ENCODE data around the gene NDUFB11.

Gene NDUFB11

GRCh38 chrX:47174846-47175587, 30.5 kb upstream of the NDUFB11 start:
- DNase-seq (ENCODE audit: low read depth), result no peak

GRCh38 chrX:47174376-47174775, 29.9 kb upstream of the NDUFB11 start:
- no peak for DNase-seq (ENCODE audit: low read depth)

DNA sequence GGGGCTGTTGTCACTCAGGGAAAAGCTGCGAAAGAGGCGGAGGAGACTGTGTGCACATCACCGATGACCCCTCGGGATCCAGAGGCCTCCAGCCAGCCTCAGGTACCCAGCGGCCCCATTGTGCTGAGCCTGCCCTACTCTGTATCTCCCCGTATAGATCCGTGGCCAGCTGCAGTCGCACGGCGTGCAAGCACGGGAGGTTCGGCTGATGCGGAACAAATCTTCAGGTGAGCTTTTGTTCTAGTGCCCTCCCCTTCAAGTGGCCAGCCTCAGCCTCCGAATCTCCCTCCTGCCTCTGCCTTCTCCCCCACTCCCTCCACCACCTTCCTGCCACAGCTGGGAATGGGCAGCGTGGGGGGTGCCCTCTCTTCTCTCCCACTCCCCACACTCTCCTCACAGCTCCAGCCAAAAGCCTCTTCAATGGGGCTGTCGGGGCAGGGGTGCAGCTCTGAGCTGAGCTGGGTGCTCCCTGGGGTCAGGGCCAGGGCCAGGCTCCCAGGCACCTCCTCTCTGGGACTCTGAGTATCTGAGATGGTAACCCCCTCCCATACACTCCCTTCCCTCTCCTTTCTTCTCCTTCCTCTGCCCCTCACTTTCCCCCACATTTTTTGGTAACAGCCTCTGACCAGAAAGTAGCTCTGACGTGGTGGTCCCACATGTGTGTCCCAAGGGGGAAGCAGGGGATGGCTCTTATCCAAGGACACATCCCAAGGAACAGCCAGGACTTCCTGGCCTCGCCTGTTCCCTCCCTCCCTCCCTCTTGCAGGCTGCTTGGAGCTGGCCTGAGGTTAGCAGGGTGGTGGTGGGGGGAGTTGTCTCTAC, 28.7 kb upstream of the NDUFB11 start:
- no peak for DNase-seq (ENCODE audit: low read depth)

DNA sequence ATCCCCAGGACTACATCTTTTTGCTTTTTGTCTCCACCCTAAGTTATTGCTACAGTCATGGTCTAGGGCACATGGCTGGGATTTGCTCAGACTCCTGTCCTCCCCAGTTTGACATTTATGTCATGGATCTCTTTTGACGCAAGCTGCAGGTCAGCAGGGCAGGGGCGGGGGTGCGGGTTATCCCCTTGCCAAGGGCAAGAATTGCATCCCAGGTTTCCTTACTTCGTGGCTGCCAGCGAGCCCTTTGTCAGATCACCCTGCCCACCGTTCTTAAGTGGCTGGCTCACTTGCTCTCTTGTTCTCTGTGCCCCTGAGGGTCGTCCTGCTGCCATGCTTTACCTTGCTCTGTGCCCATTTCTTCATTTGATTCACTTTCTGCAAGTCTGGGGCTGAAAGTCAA, 28.0 kb upstream of the NDUFB11 start:
- no peak for DNase-seq (ENCODE audit: low read depth)

DNA sequence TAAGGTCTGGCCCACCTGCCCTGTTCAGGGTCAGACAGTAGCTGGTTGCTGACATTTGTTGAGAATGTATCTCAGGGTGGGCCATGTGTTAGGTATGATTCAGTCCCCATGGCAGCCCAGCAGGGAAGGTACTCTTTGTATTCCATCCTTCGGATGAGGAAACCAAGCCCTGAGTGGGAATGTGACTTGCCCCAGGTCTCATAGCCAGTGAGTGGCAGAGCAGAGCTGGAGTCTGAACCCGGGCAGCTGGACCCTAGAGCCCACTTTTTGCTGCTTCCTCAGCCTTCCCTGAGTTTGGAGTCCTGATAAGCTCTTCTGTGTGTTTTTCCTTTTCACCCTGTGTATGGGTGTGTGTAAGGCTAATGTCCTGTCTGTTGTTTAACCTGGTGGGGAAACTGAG, 27.5 kb upstream of the NDUFB11 start:
- DNase-seq (ENCODE audit: low read depth), result no peak

GRCh38 chrX:47170861-47171692, 26.6 kb upstream of the NDUFB11 start:
- DNase-seq (ENCODE audit: low read depth), result no peak

DNA sequence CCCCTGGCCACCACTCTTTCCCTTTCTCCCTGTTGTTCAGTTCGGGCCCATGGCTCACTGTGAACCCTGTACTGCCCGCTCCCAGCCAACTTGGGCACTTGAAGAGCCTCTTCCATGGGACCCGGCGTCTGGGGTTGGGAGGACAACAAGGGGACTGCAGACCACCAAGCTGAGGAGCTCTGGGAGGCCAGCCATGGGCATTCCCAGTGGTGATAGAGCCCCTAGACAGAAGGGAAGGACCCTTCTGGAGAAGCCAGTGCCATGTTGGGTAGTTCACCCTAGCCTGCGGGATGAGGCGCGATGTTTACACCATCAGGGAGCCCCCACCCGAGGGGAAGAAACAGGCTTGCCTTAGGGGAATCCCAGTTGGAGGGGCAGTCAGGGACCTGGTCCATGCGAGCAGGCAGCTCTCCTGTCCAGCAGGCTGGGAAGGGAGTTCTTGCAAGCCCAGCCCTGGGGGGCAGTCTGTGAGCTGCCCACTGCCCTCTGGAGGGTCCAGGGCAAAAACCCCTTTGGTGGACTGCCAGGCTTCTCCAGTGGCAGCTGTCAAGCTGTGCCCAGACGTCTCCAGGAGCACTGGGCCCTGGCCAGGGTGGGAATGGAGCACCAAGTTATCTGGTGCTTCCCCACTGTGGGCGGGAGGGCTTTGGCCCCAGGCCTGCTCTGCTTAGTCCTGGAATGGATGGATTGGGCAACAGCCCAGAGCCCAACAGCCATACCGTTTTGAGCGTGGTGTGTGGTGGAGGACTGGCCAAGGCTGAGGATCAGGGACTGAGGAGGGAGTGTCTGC, 25.4 kb upstream of the NDUFB11 start:
- no peak for DNase-seq (ENCODE audit: low read depth)

- DNase-seq (ENCODE audit: low read depth), result no peak
These were observed 24.8 kb upstream of the NDUFB11 start for GRCh38 chrX:47169273-47169672.

DNA sequence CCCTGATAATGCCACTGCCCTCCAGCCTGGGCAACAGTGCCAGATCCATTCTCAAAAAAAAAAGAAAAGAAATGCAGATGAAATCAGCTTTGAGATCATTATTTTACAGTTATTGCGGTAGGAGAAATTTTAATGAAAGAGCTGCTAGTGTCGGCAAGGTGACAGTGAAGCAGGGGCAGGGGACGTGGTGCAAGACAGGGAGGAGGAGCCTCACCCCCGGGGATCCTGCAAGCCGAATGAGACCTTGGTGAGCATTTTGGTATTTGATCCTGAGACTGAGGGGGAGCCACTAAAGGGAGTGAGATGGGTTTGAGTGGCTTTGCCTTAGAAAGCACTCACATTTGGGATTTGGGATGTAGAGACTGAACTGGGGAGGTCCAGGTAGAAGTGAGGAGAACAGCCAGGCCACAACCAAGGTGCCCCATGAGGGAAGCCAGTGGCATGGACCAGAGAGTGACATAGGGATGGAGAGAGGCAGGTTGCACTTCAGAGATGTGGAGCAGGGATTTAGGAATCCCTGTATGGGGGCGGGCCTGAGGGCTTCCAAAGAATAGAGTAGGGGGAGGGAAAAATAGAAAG, 24.1 kb upstream of the NDUFB11 start:
- DNase-seq (ENCODE audit: low read depth), result no peak

- DNase-seq (ENCODE audit: low read depth), result no peak
These were observed 21.6 kb upstream of the NDUFB11 start for GRCh38 chrX:47166126-47166525.

GRCh38 chrX:47164420-47164819, 19.9 kb upstream of the NDUFB11 start:
- DNase-seq (ENCODE audit: low read depth), result no peak

DNA sequence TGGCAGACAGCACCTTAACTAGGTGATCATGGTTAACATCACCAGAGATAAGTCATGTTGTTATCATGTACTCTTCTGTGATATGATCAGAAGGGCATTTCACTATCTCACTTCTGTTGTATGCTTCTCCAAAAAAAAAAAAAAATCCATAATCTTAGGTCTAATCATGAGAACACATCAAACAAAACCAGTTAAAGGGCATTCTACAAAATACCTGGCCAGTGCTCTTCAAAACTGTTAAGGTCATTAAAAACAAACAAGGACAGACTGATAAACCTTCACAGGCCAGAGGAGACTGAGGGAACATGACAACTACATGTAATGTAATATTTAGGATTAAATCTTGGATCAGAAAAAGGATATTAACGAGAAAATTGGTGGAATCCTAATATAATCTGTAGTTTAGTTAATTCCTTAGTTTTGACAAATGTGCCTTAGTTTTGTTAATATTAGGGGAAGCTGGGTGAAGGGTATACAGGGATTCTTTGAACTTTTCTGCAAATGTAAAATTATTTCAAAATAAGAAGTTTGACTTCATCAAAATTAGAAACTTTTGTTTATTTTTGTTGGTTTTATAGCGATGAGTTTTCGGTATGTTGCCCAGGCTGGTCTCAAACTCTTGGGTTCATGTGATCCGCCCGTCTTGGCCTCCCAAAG, 18.6 kb upstream of the NDUFB11 start:
- no peak for DNase-seq (ENCODE audit: low read depth)

- no peak for DNase-seq (ENCODE audit: low read depth)
These were observed 16.3 kb upstream of the NDUFB11 start for GRCh38 chrX:47160781-47161180.

DNA sequence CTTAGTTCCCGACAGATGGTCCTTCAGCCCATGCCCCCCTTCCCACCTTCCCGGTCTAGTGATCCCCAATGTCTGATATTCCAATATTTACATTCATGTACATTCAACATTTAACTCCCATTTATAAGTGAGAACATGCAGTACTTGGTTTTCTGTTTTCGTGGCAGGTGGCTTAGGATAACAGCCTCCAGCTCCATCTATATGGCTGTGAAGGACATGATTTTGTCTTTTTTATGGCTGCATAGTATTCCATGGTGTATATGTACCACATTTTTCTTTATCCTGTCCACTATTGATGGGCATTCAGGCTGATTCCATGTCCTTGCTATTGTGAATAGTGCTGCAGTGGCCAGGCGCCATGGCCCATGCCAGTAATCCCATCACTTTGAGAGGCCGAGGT, 14.3 kb upstream of the NDUFB11 start:
- no peak for DNase-seq (ENCODE audit: low read depth)

DNA sequence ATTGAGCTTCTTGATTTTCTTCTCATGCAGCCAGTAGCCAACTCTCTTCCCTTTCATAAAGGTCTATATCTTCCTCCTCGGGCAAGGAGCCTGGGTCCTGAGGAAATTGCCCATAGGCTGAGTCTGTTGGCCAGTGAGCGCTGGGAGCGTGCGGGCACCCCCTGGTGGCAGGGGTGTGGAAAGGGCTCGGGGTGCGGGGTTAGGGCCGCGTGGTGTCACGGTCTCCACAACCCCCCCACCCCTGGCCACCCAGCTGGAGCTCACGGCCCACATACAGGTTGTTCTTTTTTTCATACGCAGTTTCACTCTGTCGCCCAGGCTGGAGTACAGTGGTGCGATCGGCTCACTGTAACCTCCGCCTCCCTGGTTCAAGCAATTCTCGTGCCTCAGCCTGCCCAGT, 13.6 kb upstream of the NDUFB11 start:
- no peak for DNase-seq (ENCODE audit: low read depth)

DNA sequence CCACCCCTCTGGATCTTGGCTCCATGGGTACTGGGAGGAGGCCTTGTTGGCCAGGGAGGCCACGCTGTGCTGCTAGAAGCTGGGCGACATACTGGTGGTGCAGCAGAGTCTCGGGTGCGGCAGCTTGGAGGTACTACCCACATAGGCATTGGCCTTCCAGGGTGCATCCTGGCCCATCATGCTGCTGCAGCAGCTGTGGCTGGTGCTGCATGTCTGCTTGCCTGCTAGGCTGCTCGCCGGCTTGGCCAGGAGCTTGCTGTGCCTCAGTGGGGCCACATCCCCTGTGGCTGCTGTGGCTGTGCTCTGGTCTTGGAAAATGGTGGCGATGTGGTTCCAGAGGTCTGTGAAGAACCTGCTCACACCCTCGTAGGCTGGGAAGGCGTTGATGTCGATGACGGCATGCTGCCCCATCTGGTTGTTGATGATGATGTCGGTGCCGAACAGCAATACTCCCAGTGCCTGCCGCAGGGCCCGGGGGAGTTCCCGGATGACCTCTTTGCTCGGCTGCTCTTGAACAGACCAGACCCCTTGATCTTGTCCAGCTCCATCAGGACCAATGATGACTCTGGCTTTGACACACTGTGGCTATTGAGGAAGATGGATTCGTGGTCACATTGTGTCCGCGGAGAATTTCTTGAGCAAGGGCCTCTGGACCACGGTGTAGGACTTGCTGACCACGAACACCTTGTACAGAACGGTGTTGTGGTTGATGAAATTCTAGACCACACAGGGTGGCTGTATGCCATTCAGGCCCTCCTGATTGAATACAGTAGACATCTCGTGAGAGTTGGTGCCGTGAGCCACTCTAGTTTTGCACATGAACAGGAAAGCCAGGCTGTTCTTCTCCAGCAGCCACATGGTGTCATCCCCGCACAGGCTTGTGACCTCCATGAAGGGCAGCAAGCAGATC, 12.4 kb upstream of the NDUFB11 start:
- DNase-seq (ENCODE audit: low read depth), result no peak

DNA sequence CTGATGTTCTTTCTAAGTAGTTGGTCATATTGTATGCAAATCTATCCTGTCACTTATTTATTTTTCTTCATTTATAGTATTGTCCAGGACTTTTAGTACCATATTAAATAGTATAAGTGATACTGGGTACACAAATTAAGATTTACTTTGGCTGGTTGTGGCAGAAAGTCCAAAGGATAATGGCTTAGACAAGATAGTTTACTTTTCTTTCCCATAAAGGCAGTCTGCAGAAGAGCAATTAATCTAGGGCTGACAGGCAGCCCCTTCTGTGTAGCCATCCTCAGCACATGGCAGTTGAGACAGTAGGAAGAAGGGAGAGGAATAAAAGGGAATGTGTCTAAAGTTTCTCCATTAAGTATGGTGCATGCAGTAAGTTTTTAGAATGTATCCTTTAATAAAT, 6.9 kb upstream of the NDUFB11 start:
- DNase-seq (ENCODE audit: low read depth), result no peak

DNA sequence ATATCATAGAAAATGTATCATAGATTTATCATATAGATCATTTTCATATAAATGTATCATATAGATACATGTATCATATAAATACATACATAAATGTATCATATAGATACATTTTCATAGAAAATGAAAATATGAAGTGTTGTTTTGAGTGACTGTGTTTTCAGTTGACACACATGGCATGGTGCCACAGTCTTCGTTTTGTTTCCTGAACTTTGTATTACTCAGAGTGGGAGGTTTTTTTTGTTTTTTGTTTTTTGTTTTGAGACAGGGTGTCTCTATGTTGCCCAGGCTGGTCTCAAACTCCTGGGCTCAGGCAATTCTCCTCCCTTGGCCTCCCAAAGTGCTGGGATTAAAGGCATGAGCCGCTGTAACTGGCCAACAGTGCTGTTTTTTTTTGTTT, 4.4 kb upstream of the NDUFB11 start:
- DNase-seq (ENCODE audit: low read depth), result no peak

DNA sequence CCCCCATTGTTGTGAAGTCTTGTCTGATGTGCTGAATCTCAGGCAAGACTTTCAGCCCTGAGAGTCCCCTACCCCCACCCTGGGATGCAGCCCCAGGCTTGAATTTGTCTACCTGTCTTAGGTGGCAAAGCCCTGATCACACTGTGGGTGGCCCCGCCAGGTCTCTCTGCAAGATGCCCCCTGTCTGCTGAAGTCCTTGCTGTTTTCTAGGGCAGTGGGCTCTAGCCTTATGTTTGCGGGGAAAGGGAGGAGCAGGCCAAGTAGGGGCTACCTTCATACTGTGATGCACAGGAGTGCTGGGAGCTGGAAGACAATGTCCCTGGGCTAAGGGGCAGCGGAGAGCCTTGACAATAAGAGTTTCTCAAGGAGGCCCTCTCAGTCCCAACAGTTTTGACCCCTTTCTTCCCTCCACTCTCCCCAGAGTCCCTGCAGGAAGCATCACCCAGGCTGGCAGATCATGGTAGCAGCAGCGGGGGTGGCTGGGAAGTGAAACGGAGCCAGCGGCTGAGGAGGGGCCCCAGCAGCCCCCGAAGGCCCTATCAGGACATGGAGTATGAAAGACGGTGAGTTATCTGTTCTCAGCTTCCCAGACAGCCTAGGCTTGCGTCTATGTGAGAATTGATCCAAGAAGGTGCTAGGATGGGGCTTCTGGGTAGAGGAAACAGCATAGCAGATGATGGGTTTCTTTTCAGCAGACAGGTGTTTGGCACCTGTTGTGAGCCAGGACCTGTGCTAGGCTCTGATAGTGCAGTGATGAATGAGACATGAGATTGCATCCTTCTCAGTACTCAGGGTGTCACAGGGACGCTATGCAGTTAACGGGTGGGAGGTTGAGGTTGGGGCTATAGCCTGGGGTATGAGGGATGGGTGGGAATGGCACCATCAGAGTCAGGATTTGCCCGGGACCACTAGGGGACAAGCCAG, 2.7 kb upstream of the NDUFB11 start:
- DNase-seq (ENCODE audit: low read depth), result no peak

Data from stimulated activated CD8-positive, alpha-beta memory T cell treated with anti-CD3 and anti-CD28 coated beads, Interleukin-12 subunit alpha, Interleukin-12 subunit beta, amount 100 ng/mL, for 1 hour (primary cell).